OCI-LY1 (cell line): Measurements from ENCODE around the gene HPCAL4.

ENCODE experiments used
- CTCF ChIP-seq: fragments of 200-600 bp; sonication (generic), shearing (Covaris generic); IDR thresholded peaks from 2 replicates; pipeline ENCODE4 v1.5.1; 2017; ENCODE audit warnings: mild to moderate bottlenecking, antibody characterized with exemption, low read length, moderate library complexity, mixed read lengths
- EZH2 ChIP-seq: fragments of 200-600 bp; sonication (generic), shearing (Covaris generic); IDR thresholded peaks from 2 replicates; pipeline ENCODE4 v1.8.0; 2017; ENCODE audit warnings: borderline replicate concordance, mixed run types, mild to moderate bottlenecking, antibody characterized with exemption, low read length, moderate library complexity, mixed read lengths

GRCh38 chr1:39713557-39713956 is 22.3 kb upstream of the HPCAL4 start:
- TF ChIP-seq CTCF = no peak
- no peak for TF ChIP-seq EZH2
